ENCODE data around the gene PKDCC. TPM values are rescaled to one million over a fixed set of nuclear protein-coding genes. Genes with fewer than 3 reads are reported as not detected.

Gene PKDCC
- total and polyA plus RNA-seq, 4 donors = 2.0 to 76.0 (median 19.8) TPM

DNA sequence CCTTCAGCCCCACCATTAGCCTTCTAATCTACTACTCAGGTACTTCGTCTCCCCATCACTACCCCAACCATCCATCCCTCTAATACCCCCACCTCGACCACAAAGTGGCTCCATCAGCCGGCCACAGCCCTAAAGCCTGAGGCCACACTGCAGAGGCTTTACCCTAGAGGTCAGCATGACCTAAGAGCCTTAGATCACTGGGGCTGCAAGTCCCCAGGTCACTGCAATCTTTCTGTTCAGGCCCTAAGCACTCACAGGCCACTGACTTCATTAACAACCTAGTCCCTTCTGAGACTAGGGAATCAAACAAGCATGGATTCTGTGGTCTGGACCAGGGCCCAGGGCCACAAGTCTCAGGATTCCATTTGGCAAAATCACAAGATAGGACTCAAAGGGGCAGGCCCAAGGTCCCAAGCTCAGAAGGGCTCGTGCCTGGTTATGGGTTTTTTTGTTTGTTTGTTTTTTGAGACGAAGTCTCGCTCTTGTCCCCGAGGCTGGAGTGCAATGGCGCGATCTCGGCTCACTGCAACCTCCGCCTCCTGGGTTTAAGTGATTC, 37.0 kb upstream of the PKDCC start:
- no peaks in the 10 kb centered on the region for H3K27me3 ChIP-seq (ENCODE audit: control insufficient read depth in 4 of 4, insufficient read depth in 4 of 4, low read length in 3 of 4)
- no peaks in the 10 kb centered on the region for H3K4me1 ChIP-seq (ENCODE audit: control insufficient read depth in 4 of 4, insufficient read depth in 4 of 4, low read length in 3 of 4)
- 90% methylated on average over 11 of the region's 11 CpGs for WGBS
- H3K4me3 ChIP-seq (ENCODE audit: low read depth in 1 of 3, low read length in 3 of 3) = no peak overlapping the region
- H3K27ac ChIP-seq (ENCODE audit: low read depth in 1 of 2, low read length in 2 of 2) = no peak overlapping the region
- DNase-seq (ENCODE audit: low spot score) = no peak
- no peaks in the 10 kb centered on the region for H3K36me3 ChIP-seq (ENCODE audit: control insufficient read depth in 4 of 4, insufficient read depth in 3 of 4, low read depth in 1 of 4, low read length in 3 of 4)
- H3K9me3 ChIP-seq (ENCODE audit: control insufficient read depth in 4 of 4, low read length in 3 of 4) = no peaks in the 10 kb centered on the region
- H3K9ac ChIP-seq (ENCODE audit: low read depth in 1 of 2, low read length in 2 of 2) = no peak overlapping the region
- TF ChIP-seq YY1 (IDR thresholded peaks at IDR 0.05) = no peak
- TF ChIP-seq RXRA (IDR thresholded peaks at IDR 0.05) = no peak
- TF ChIP-seq JUND (IDR thresholded peaks at IDR 0.05) = no peak
- no peak for TF ChIP-seq FOXA1 (IDR thresholded peaks at IDR 0.05)
- TF ChIP-seq TAF1 (conservative IDR thresholded peaks at IDR 0.05) = no peak
- TF ChIP-seq, protein P1, sequence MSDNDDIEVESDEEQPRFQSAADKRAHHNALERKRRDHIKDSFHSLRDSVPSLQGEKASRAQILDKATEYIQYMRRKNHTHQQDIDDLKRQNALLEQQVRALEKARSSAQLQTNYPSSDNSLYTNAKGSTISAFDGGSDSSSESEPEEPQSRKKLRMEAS (IDR thresholded peaks at IDR 0.05) = no peak
- TF ChIP-seq, protein P2, sequence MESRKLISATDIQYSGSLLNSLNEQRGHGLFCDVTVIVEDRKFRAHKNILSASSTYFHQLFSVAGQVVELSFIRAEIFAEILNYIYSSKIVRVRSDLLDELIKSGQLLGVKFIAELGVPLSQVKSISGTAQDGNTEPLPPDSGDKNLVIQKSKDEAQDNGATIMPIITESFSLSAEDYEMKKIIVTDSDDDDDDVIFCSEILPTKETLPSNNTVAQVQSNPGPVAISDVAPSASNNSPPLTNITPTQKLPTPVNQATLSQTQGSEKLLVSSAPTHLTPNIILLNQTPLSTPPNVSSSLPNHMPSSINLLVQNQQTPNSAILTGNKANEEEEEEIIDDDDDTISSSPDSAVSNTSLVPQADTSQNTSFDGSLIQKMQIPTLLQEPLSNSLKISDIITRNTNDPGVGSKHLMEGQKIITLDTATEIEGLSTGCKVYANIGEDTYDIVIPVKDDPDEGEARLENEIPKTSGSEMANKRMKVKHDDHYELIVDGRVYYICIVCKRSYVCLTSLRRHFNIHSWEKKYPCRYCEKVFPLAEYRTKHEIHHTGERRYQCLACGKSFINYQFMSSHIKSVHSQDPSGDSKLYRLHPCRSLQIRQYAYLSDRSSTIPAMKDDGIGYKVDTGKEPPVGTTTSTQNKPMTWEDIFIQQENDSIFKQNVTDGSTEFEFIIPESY (IDR thresholded peaks at IDR 0.05) = no peak

DNA sequence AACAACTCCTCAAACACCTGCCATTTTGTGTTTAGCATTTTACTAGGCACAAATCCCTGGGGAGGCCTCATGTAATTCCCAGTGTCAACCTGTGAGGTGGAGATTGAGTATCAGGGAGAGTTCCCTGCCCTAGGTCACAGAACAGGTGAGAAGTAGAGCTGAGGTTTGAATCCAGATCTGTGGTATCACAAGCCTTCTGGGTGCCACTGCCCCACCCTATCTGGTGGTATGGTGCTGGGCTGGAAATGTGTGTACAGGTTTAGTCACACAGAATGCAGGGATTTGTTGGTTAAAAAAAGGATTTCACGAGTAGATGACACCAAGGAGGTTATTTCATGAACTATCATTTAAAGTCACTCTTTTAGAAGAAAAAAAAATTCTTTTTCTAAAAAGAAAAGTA, 35.7 kb upstream of the PKDCC start:
- 84% methylated on average over 1 of the region's 1 CpG for WGBS
- Histone ChIP-seq H3K36me3 (ENCODE audit: control insufficient read depth in 4 of 4, insufficient read depth in 3 of 4, low read depth in 1 of 4, low read length in 3 of 4) (no peaks in the 10 kb centered on the region), H3K9me3 (ENCODE audit: control insufficient read depth in 4 of 4, low read length in 3 of 4) (no peaks in the 10 kb centered on the region), H3K4me1 (ENCODE audit: control insufficient read depth in 4 of 4, insufficient read depth in 4 of 4, low read length in 3 of 4) (no peaks in the 10 kb centered on the region), H3K27ac (ENCODE audit: low read depth in 1 of 2, low read length in 2 of 2) (no peak overlapping the region), H3K9ac (ENCODE audit: low read depth in 1 of 2, low read length in 2 of 2) (no peak overlapping the region), H3K27me3 (ENCODE audit: control insufficient read depth in 4 of 4, insufficient read depth in 4 of 4, low read length in 3 of 4) (no peaks in the 10 kb centered on the region), H3K4me3 (ENCODE audit: low read depth in 1 of 3, low read length in 3 of 3) (no peak overlapping the region)
- no peak for DNase-seq (ENCODE audit: low spot score)
- TF ChIP-seq GABPA (IDR thresholded peaks at IDR 0.05 in 1 of 2, conservative IDR thresholded peaks at IDR 0.05 in 1 of 2) = no peak
- TF ChIP-seq, protein P3, sequence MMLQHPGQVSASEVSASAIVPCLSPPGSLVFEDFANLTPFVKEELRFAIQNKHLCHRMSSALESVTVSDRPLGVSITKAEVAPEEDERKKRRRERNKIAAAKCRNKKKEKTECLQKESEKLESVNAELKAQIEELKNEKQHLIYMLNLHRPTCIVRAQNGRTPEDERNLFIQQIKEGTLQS (IDR thresholded peaks at IDR 0.05) = no peak
- TF ChIP-seq, protein P4, sequence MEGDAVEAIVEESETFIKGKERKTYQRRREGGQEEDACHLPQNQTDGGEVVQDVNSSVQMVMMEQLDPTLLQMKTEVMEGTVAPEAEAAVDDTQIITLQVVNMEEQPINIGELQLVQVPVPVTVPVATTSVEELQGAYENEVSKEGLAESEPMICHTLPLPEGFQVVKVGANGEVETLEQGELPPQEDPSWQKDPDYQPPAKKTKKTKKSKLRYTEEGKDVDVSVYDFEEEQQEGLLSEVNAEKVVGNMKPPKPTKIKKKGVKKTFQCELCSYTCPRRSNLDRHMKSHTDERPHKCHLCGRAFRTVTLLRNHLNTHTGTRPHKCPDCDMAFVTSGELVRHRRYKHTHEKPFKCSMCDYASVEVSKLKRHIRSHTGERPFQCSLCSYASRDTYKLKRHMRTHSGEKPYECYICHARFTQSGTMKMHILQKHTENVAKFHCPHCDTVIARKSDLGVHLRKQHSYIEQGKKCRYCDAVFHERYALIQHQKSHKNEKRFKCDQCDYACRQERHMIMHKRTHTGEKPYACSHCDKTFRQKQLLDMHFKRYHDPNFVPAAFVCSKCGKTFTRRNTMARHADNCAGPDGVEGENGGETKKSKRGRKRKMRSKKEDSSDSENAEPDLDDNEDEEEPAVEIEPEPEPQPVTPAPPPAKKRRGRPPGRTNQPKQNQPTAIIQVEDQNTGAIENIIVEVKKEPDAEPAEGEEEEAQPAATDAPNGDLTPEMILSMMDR (IDR thresholded peaks at IDR 0.05; ENCODE audit: low read depth, low read length, missing input control) = no peak
- TF ChIP-seq, protein P1 (IDR thresholded peaks at IDR 0.05) = no peak
- no peak for TF ChIP-seq SP1 (IDR thresholded peaks at IDR 0.05)
- no peak for TF ChIP-seq HNF4A (conservative IDR thresholded peaks at IDR 0.05)
- no peak for TF ChIP-seq EGR1 (IDR thresholded peaks at IDR 0.05; ENCODE audit: low read depth in 2 of 2)
- TF ChIP-seq RAD21 (IDR thresholded peaks at IDR 0.05) = no peak
- TF ChIP-seq, protein P5, sequence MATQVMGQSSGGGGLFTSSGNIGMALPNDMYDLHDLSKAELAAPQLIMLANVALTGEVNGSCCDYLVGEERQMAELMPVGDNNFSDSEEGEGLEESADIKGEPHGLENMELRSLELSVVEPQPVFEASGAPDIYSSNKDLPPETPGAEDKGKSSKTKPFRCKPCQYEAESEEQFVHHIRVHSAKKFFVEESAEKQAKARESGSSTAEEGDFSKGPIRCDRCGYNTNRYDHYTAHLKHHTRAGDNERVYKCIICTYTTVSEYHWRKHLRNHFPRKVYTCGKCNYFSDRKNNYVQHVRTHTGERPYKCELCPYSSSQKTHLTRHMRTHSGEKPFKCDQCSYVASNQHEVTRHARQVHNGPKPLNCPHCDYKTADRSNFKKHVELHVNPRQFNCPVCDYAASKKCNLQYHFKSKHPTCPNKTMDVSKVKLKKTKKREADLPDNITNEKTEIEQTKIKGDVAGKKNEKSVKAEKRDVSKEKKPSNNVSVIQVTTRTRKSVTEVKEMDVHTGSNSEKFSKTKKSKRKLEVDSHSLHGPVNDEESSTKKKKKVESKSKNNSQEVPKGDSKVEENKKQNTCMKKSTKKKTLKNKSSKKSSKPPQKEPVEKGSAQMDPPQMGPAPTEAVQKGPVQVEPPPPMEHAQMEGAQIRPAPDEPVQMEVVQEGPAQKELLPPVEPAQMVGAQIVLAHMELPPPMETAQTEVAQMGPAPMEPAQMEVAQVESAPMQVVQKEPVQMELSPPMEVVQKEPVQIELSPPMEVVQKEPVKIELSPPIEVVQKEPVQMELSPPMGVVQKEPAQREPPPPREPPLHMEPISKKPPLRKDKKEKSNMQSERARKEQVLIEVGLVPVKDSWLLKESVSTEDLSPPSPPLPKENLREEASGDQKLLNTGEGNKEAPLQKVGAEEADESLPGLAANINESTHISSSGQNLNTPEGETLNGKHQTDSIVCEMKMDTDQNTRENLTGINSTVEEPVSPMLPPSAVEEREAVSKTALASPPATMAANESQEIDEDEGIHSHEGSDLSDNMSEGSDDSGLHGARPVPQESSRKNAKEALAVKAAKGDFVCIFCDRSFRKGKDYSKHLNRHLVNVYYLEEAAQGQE (IDR thresholded peaks at IDR 0.05) = no peak
- TF ChIP-seq, protein P2 (IDR thresholded peaks at IDR 0.05) = no peak
- TF ChIP-seq JUND (IDR thresholded peaks at IDR 0.05) = no peak
- no peak for TF ChIP-seq HNF4G (IDR thresholded peaks at IDR 0.05)
- TF ChIP-seq FOXA1 (IDR thresholded peaks at IDR 0.05) = no peak
- TF ChIP-seq YY1 (IDR thresholded peaks at IDR 0.05) = no peak
- no peak for TF ChIP-seq NR2F2 (IDR thresholded peaks at IDR 0.05)

All from liver (tissue), 9 donors.